Fibroblast of villous mesenchyme (primary cell): ENCODE results near the gene ATXN3. TPM values are rescaled to one million over a fixed set of nuclear protein-coding genes. Genes with fewer than 3 reads are reported as not detected.

Experiments used
- DNase-seq: peaks from one replicate; pipeline ENCODE4 v3.0.0-alpha.2; 2010; ENCODE audit warnings: low read depth
- H3K4me3 ChIP-seq: 2 replicates; pipeline ENCODE4 v1.5.1; 2011; ENCODE audit warnings: low read depth, mild to moderate bottlenecking, low read length
- total RNA-seq: library from RNA; depleted of rRNA; stranded (reverse); fragments of >200 nt; gene quantifications from 2 replicates; pipeline ENCODE4 v1.2.3, GENCODE V29; 2012
- TF ChIP-seq, protein P1 (sequence below): IDR thresholded peaks from 2 replicates; pipeline ENCODE4 v1.5.1; 2012; ENCODE audit warnings: low read depth, mild to moderate bottlenecking, low read length; ENCODE audit not compliant: insufficient read depth

ATXN3 gene
- 15.1 and 21.6 TPM in 2 replicates for total RNA-seq

DNA sequence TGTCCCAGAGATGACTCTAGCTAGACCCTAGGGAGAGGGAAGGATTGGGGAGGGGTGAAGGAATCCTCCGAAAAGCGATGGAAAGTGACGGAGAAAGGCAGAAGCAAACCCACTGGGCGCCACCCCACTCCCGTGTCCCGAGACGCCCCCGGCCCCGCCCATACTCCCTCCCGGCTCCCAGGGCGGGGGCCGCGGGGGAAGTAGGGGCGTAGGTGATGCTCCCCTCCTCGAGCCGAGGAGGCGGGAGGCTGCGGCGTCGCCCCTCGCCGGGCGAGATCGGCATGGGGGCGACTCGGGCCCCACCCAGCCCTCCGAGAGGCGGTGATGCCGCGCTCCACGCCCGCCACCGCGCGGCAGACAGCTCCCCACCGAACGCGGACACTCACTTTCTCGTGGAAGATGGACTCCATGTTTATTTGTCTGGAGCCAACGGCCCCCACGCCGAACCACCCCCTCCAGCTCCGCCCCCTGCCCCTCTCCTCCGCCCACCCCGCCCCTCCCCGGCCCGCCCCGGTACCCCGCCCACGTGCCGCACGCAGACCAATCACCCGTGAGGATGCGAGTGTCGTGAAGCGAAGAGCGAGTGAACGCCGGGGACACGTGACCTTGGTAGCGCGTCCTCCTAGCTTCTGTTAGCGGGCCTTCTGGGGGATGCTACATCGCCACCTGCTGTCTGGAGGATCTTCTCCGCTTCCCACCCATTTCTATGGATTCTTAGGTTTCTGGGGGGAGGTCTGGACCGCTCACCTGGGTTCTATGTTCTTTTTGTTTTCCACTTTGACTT lies at the start of gene ATXN3:
ATXN3 (minus strand) TSS at position 440 of the 784 bp plus-strand sequence; CDS start at position 410, 30 bp downstream.
- peak within 1 kb of the TSS; percentile 84 for H3K4me3 ChIP-seq
- peak; percentile 99 for DNase-seq
- TF ChIP-seq, protein P1, sequence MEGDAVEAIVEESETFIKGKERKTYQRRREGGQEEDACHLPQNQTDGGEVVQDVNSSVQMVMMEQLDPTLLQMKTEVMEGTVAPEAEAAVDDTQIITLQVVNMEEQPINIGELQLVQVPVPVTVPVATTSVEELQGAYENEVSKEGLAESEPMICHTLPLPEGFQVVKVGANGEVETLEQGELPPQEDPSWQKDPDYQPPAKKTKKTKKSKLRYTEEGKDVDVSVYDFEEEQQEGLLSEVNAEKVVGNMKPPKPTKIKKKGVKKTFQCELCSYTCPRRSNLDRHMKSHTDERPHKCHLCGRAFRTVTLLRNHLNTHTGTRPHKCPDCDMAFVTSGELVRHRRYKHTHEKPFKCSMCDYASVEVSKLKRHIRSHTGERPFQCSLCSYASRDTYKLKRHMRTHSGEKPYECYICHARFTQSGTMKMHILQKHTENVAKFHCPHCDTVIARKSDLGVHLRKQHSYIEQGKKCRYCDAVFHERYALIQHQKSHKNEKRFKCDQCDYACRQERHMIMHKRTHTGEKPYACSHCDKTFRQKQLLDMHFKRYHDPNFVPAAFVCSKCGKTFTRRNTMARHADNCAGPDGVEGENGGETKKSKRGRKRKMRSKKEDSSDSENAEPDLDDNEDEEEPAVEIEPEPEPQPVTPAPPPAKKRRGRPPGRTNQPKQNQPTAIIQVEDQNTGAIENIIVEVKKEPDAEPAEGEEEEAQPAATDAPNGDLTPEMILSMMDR, result peak; percentile 75

- TF ChIP-seq, protein P1, result no peak
- no peak for DNase-seq
- H3K4me3 ChIP-seq, result no peak overlapping the region
These were observed 48.0 kb upstream of the ATXN3 start for GRCh38 chr14:92154283-92154942.

- no peak for DNase-seq
- TF ChIP-seq, protein P1, result no peak
These were observed 47.2 kb upstream of the ATXN3 start for GRCh38 chr14:92153581-92153980.

GRCh38 chr14:92144708-92145107 lies 38.3 kb upstream of the ATXN3 start:
- peak; percentile 40 for DNase-seq
- H3K4me3 ChIP-seq, result no peak overlapping the region
- TF ChIP-seq, protein P1, result no peak

More at GRCh38 chr14:92153581-92153980, 47.2 kb upstream of the ATXN3 start:
- no peak overlapping the region for H3K4me3 ChIP-seq

GRCh38 chr14:92143962-92144361 lies 37.6 kb upstream of the ATXN3 start:
- no peak for DNase-seq
- TF ChIP-seq, protein P1, result no peak
- no peak overlapping the region for H3K4me3 ChIP-seq

DNA sequence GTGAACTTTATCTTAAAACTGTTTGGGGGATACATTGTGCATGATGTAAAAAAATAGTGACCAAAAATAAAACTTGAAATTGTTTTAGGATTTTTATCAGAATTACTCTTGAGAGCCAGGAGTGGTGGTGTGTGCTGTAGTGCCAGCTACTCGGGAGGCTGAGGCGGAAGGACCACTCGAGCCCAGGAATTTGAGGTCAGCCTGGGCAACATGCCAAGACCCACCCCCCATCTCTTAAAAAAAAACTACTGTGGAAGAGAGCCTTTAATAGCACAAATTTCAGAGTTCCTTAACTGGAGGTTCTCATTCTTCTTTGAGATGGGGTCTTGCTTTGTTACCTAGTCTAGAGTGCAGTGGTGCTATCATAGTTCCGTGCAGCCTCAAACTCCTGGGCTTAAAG lies 36.9 kb upstream of the ATXN3 start:
- no peak overlapping the region for H3K4me3 ChIP-seq
- no peak for DNase-seq
- TF ChIP-seq, protein P1, result no peak
